GM12878 (cell line): Measurements from ENCODE around the gene KIAA0319L. TPM values are rescaled to one million over a fixed set of nuclear protein-coding genes. Genes with fewer than 3 reads are reported as not detected.

ENCODE experiments used
- ATAC-seq: fragments of 200-7000 bp; cut with Tn5 transposase; 3 replicates; pipeline ENCODE4 v1.9.1; 2020; ENCODE audit warnings: mild to moderate bottlenecking, moderate library complexity
- BruUV-seq: library from RNA; stranded (reverse); fragments of 400-500 nt; replicated peaks from 2 replicates; lab custom pipeline; 2021; lab: Mats Ljungman, UMichigan
- CTCF ChIA-PET: fragments of 300-600 bp; sonication (Branson Sonifier 250); formaldehyde crosslinking; extraction: SDS; loops from one replicate; lab custom pipeline; 2021; ENCODE audit warnings: inconsistent platforms; lab: Yijun Ruan, JAX
- POLR2A ChIA-PET: fragments of 350-600 bp; formaldehyde crosslinking; extraction: SDS; loops from one replicate; lab custom pipeline; 2021; ENCODE audit warnings: inconsistent platforms; lab: Charles Lee
- RAD21 ChIA-PET: fragments of 300-600 bp; sonication (Branson Sonifier 250); formaldehyde crosslinking; loops from one replicate; lab custom pipeline; 2023; ENCODE audit warnings: antibody characterized with exemption; ENCODE audit not compliant: unreplicated experiment; lab: Charles Lee
- SMC1A ChIA-PET: fragments of 300-600 bp; sonication (Branson Sonifier 250); formaldehyde crosslinking; loops from one replicate; lab custom pipeline; 2023; ENCODE audit not compliant: unreplicated experiment, uncharacterized antibody; lab: Charles Lee
- DNase-seq: peaks from one replicate; pipeline ENCODE4 v3.0.0-alpha.2; 2011; ENCODE audit warnings: low read depth, low spot score
- FAIRE-seq: peaks from 3 replicates; lab custom pipeline; 2011; peaks lifted over from hg19 to GRCh38; lab: Jason Lieb, UNC
- H2AFZ ChIP-seq: 2 replicates; pipeline ENCODE4 v1.6.0; 2011; ENCODE audit warnings: low read depth, low read length, control low read depth; ENCODE audit not compliant: control insufficient read depth
- H3K27ac ChIP-seq: 2 replicates; pipeline ENCODE4 v1.5.1; 2011; ENCODE audit warnings: control low read depth; ENCODE audit not compliant: control insufficient read depth, insufficient read depth
- H3K27me3 ChIP-seq, 2 experiments: replicated peaks in 1 of 2; 2 replicates each; pipeline versions ENCODE4 v1.6.0 to v1.6.1; 2011; ENCODE audit warnings: low read length in 1 of 2; ENCODE audit not compliant: control insufficient read depth in 2 of 2, insufficient read depth in 2 of 2
- H3K36me3 ChIP-seq, 2 experiments: 2 replicates each; pipeline ENCODE4 v1.5.1; 2011; ENCODE audit warnings: low read length in 1 of 2; ENCODE audit not compliant: control insufficient read depth in 2 of 2, insufficient read depth in 2 of 2
- H3K4me1 ChIP-seq: 2 replicates; pipeline ENCODE4 v1.6.1; 2011; ENCODE audit warnings: mild to moderate bottlenecking, low read length, moderate library complexity, mixed read lengths; ENCODE audit not compliant: control insufficient read depth, insufficient read depth
- H3K4me2 ChIP-seq: 2 replicates; pipeline ENCODE4 v1.6.0; 2011; ENCODE audit warnings: control low read depth; ENCODE audit not compliant: control insufficient read depth, insufficient read depth
- H3K4me3 ChIP-seq: fragments of 200-600 bp; sonication (generic); 2 replicates; pipeline ENCODE4 v1.5.1; 2016
- H3K79me2 ChIP-seq: 2 replicates; pipeline ENCODE4 v1.6.0; 2011; ENCODE audit warnings: low read length; ENCODE audit not compliant: control insufficient read depth, insufficient read depth
- H3K9ac ChIP-seq: 2 replicates; pipeline ENCODE4 v1.8.0; 2011; ENCODE audit warnings: low read length, control low read depth, mixed read lengths; ENCODE audit not compliant: control insufficient read depth, insufficient read depth
- H3K9me3 ChIP-seq: replicated peaks from 3 replicates; pipeline ENCODE4 v1.5.1; 2011; ENCODE audit warnings: mild to moderate bottlenecking, low read length; ENCODE audit not compliant: control insufficient read depth, insufficient read depth
- H4K20me1 ChIP-seq: 2 replicates; pipeline ENCODE4 v1.6.0; 2011; ENCODE audit not compliant: control insufficient read depth, insufficient read depth
- CHD1 ChIP-seq: IDR thresholded peaks from 2 replicates; pipeline ENCODE4 v1.6.1; 2012; ENCODE audit warnings: low read depth, low read length, improper control_type of control experiment
- HDAC2 ChIP-seq: fragments of 200-600 bp; sonication (generic); IDR thresholded peaks from 2 replicates; pipeline ENCODE4 v1.6.1; 2017
- HDGF ChIP-seq: fragments of 450-650 bp; IDR thresholded peaks from 2 replicates; pipeline ENCODE4 v1.6.1; 2016; ENCODE audit warnings: antibody characterized with exemption
- JUNB ChIP-seq: IDR thresholded peaks from 2 replicates; pipeline ENCODE4 v1.6.1; 2016; ENCODE audit warnings: antibody characterized with exemption, mild to moderate bottlenecking
- MXI1 ChIP-seq: fragments of 150-350 bp; IDR thresholded peaks from 2 replicates; pipeline ENCODE4 v1.6.1; 2011; ENCODE audit warnings: low read depth, mild to moderate bottlenecking, inconsistent platforms, low read length, improper control_type of control experiment
- NRF1 ChIP-seq: conservative IDR thresholded peaks from 2 replicates; pipeline ENCODE4 v1.6.1; 2011; ENCODE audit warnings: mild to moderate bottlenecking, low read depth, low read length, improper control_type of control experiment
- PAX8 ChIP-seq: fragments of 450-650 bp; IDR thresholded peaks from 2 replicates; pipeline ENCODE4 v1.6.1; 2017; ENCODE audit warnings: mild to moderate bottlenecking, moderate library complexity
- SIN3A ChIP-seq: IDR thresholded peaks from 2 replicates; pipeline ENCODE4 v1.6.1; 2012; ENCODE audit warnings: low read depth, low read length, improper control_type of control experiment
- SMAD1 ChIP-seq: fragments of 450-650 bp; IDR thresholded peaks from 2 replicates; pipeline ENCODE4 v1.6.1; 2018; ENCODE audit warnings: mild to moderate bottlenecking, low read depth; ENCODE audit not compliant: partially characterized antibody
- STAT1 ChIP-seq: fragments of 450-650 bp; conservative IDR thresholded peaks from 2 replicates; pipeline ENCODE4 v1.6.1; 2014; ENCODE audit warnings: antibody characterized with exemption, mild to moderate bottlenecking
- STAT3 ChIP-seq: IDR thresholded peaks from 2 replicates; pipeline ENCODE4 v1.6.1; 2011; ENCODE audit warnings: low read depth, low read length, improper control_type of control experiment
- YY1 ChIP-seq: IDR thresholded peaks from 2 replicates; pipeline ENCODE4 v1.6.1; 2011; ENCODE audit warnings: low read depth, mild to moderate bottlenecking, low read length
- WGBS: methylation state at CpG from one replicate; pipeline ENCODE4 v1.1.6; 2016; ENCODE audit warnings: low lambda C conversion rate; ENCODE audit not compliant: insufficient replicate concordance, insufficient coverage; ENCODE audit errors: missing lambda C conversion rate; 5-methylcytosine and 5-hydroxymethylcytosine counted together
- in situ Hi-C: fragments of 300-500 bp; cut with MboI; formaldehyde crosslinking; loops from 9 replicates; pipeline ENCODE4 v1.14.3; 2018; ENCODE audit warnings: mixed read lengths
- intact Hi-C: fragments of 100-400 bp; cut with micrococcal nuclease; formaldehyde crosslinking; loops from one replicate; pipeline ENCODE4 v1.14.2; 2022; ENCODE audit not compliant: unreplicated experiment
- polyA plus RNA-seq, 11 experiments: library from polyadenylated mRNA; depleted of rRNA in 4 of 11; unstranded in 6 of 11; stranded (reverse) in 5 of 11; fragments of >200 nt; fragmentation: Nextera tagmentation in 4 of 11; fragmentation: Illumina TruSeq in 1 of 11; extraction: Ambion mirVana in 4 of 11; extraction: Trizol in 1 of 11; gene quantifications; 1 replicate in 1 of 11; 2 replicates in 10 of 11; pipeline versions ENCODE4 v1.2.1 to v1.2.3, GENCODE V29; 2011 to 2016; ENCODE audit warnings: inconsistent platforms in 2 of 11, missing spikeins in 2 of 11, low read depth in 1 of 11
- total RNA-seq, 4 experiments: library from RNA; depleted of rRNA in 3 of 4; stranded (reverse); fragments of >200 nt in 3 of 4; fragmentation: Illumina TruSeq in 1 of 4; extraction: Trizol in 1 of 4; gene quantifications; 2 replicates each; pipeline versions ENCODE4 v1.2.1 to v1.2.3, GENCODE V29; 2013 to 2021
- TF ChIP-seq, protein P1 (sequence below): IDR thresholded peaks from 2 replicates; pipeline ENCODE4 v1.6.1; 2011; ENCODE audit warnings: mild to moderate bottlenecking, low read depth, low read length, moderate library complexity; ENCODE audit not compliant: insufficient replicate concordance
- TF ChIP-seq, protein P2 (sequence below): fragments of 450-650 bp; IDR thresholded peaks from 2 replicates; pipeline ENCODE4 v1.6.1; 2016; ENCODE audit warnings: mild to moderate bottlenecking

The KIAA0319L gene
- total and polyA plus RNA-seq, 10 of the 15 experiments (the other 5 are each of a cell fraction or from before 2014, with no cell fraction given), result 2.6 to 57.8 (median 25.4) TPM

DNA sequence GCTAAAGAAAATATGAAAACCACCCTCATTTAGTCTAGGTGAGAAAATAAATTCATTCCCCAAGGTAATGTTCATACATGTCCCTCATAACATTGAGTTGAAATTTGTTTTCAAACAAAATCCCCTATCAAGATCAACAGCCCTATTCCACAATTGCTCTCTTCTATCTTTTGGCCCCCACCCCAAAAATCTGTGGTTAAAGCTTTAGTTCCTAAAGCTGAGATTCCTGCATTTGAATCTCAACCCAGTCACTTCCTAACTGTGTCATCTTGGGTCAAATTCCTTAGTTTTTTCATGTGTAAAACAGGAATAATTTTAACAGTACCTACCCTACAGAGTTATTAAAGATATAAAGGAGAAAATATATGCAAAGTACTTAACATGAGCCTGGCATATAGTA lies 22.0 kb downstream of the KIAA0319L start (continued):
- TF ChIP-seq SIN3A (no peak), HDAC2 (no peak), JUNB (no peak), NRF1 (no peak), STAT3 (no peak), MXI1 (no peak)
- TF ChIP-seq, protein P1, sequence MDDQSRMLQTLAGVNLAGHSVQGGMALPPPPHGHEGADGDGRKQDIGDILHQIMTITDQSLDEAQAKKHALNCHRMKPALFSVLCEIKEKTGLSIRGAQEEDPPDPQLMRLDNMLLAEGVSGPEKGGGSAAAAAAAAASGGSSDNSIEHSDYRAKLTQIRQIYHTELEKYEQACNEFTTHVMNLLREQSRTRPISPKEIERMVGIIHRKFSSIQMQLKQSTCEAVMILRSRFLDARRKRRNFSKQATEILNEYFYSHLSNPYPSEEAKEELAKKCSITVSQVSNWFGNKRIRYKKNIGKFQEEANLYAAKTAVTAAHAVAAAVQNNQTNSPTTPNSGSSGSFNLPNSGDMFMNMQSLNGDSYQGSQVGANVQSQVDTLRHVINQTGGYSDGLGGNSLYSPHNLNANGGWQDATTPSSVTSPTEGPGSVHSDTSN, result no peak
- TF ChIP-seq, protein P2, sequence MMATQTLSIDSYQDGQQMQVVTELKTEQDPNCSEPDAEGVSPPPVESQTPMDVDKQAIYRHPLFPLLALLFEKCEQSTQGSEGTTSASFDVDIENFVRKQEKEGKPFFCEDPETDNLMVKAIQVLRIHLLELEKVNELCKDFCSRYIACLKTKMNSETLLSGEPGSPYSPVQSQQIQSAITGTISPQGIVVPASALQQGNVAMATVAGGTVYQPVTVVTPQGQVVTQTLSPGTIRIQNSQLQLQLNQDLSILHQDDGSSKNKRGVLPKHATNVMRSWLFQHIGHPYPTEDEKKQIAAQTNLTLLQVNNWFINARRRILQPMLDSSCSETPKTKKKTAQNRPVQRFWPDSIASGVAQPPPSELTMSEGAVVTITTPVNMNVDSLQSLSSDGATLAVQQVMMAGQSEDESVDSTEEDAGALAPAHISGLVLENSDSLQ, result no peak

DNA sequence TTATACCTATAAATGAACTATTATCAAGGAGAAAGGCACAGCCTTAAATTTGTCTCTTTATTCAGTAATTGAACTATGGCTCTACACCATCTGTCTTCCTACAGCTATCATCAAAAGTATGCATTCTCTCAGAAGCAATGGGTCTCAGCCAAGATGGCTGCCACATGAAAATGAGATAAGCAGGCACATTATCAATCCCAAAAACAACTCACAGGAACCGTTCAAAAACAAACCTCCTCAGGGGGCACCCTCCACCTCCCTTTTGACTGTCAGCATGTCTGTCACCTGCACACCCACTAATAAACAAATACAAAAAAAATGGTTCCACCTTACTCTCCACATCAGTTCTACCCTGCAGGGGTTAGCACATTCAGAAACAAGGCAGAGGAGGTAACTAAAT lies 23.6 kb downstream of the KIAA0319L start:
- ChIA-PET SMC1A (interaction anchor here (0.6 to 3.1 kb wide), 14 partner anchors 9 to 104 kb away, joined by 3 to 22 read pairs (median 4); no protein-coding TSS in a partner anchor), CTCF (interaction anchor here (0.7 to 12.7 kb wide), 10 partner anchors 9 to 182 kb away, joined by 3 to 260 read pairs (median 4); no protein-coding TSS in a partner anchor), RAD21 (interaction anchor here (1.0 to 1.5 kb wide), 3 partner anchors 22 to 27 kb away, joined by 3 to 4 read pairs (median 3); no protein-coding TSS in a partner anchor), POLR2A (interaction anchor here (0.9 to 2.9 kb wide), 3 partner anchors 23 to 28 kb away, joined by 4 to 19 read pairs (median 6); partner anchors contain the start of genes KIAA0319L and NCDN)
- 38% methylated on average over 1 of the region's 1 CpG for WGBS
- H3K4me2 ChIP-seq, result no peak overlapping the region
- TF ChIP-seq SMAD1 (no peak), HDGF (no peak), STAT1 (no peak), PAX8 (no peak), CHD1 (no peak), YY1 (0 out of 2 replicates have a peak, but pooled peaks have one; percentile 29)
- in situ Hi-C loops (no loop called here), intact Hi-C loops (no loop called here)
- BruUV-seq, result no TSS peak
- no peak overlapping the region for H2AFZ ChIP-seq
- H3K4me1 ChIP-seq, result peaks cover 9% of the 10 kb centered on the region
- H3K27ac ChIP-seq, result no peak overlapping the region
- no peak for ATAC-seq
- H3K79me2 ChIP-seq, result peaks cover 40% of the 10 kb centered on the region
- no peak for FAIRE-seq
- H3K27me3 ChIP-seq, result no peaks in the 10 kb centered on the region
- no peak for DNase-seq
- H3K36me3 ChIP-seq, result peaks cover 5 to 10% of the 10 kb centered on the region in 2 experiments; a peak in 2 of 4 replicates
- H3K4me3 ChIP-seq, result no peak overlapping the region
- H4K20me1 ChIP-seq, result no peaks in the 10 kb centered on the region
- no peak overlapping the region for H3K9ac ChIP-seq
- H3K9me3 ChIP-seq, result peaks cover 33% of the 10 kb centered on the region
